HFFc6 (cell line): ENCODE measurements around the gene C1orf21. TPM values are rescaled to one million over a fixed set of nuclear protein-coding genes. Genes with fewer than 3 reads are reported as not detected.

Source experiments
- DNase-seq: peaks from one replicate; pipeline ENCODE4 v3.0.0-alpha.2; 2018
- H3K27ac Mint-ChIP-seq: 2 replicates; pipeline ENCODE4 v1.8.0; 2020; ENCODE audit warnings: mild to moderate bottlenecking, mixed read lengths
- H3K27me3 Mint-ChIP-seq: 2 replicates; pipeline ENCODE4 v1.8.0; 2021; ENCODE audit warnings: mild to moderate bottlenecking, moderate library complexity, mixed read lengths; ENCODE audit not compliant: insufficient read depth
- H3K36me3 Mint-ChIP-seq: 2 replicates; pipeline ENCODE4 v1.8.0; 2021; ENCODE audit warnings: low read depth, mixed read lengths
- H3K4me1 Mint-ChIP-seq: 2 replicates; pipeline ENCODE4 v1.8.0; 2020; ENCODE audit warnings: low read depth, mixed read lengths
- H3K4me3 Mint-ChIP-seq: 2 replicates; pipeline ENCODE4 v1.8.0; 2020; ENCODE audit warnings: mild to moderate bottlenecking, moderate library complexity, mixed read lengths
- H3K9me3 Mint-ChIP-seq: 2 replicates; pipeline ENCODE4 v1.8.0; 2020; ENCODE audit warnings: mild to moderate bottlenecking, mixed read lengths
- CTCF ChIP-seq: fragments of 200-600 bp; sonication (generic); IDR thresholded peaks from 2 replicates; pipeline ENCODE4 v1.5.0; 2021; ENCODE audit warnings: antibody characterized with exemption, mild to moderate bottlenecking
- total RNA-seq, 6 experiments: library from RNA; stranded (reverse); fragmentation: NEBNext Ultra II Directional; extraction: Animal tissue kit (Norgen Biotek cat#: 25700); gene quantifications; 2 replicates in 1 of 6; 3 replicates in 5 of 6; pipeline ENCODE4 v1.2.3, GENCODE V29; 2021

C1orf21 gene
- total RNA-seq, 6 experiments from 2014 or later = 4.0 to 10.2 (median 8.5) TPM

- H3K4me3 Mint-ChIP-seq = no peak overlapping the region
- H3K4me1 Mint-ChIP-seq = peaks cover 8% of the 10 kb centered on the region; the same call in 1 of the 2 replicates
- TF ChIP-seq CTCF = no peak
- no peak for DNase-seq
- H3K27ac Mint-ChIP-seq = no peak overlapping the region
- no peaks in the 10 kb centered on the region for H3K36me3 Mint-ChIP-seq
- no peaks in the 10 kb centered on the region for H3K9me3 Mint-ChIP-seq
- peaks cover 2% of the 10 kb centered on the region; the same call in 1 of the 2 replicates for H3K27me3 Mint-ChIP-seq
Observed at GRCh38 chr1:184615301-184615700, 228.5 kb downstream of the C1orf21 start.

GRCh38 chr1:184616504-184616903 lies 229.7 kb downstream of the C1orf21 start:
- peaks cover 3% of the 10 kb centered on the region for H3K4me1 Mint-ChIP-seq
- DNase-seq = no peak
- no peak for TF ChIP-seq CTCF
- no peak overlapping the region for H3K27ac Mint-ChIP-seq
- H3K4me3 Mint-ChIP-seq = no peak overlapping the region
- H3K9me3 Mint-ChIP-seq = no peaks in the 10 kb centered on the region
- H3K27me3 Mint-ChIP-seq = no peaks in the 10 kb centered on the region; the same call in 1 of the 2 replicates
- H3K36me3 Mint-ChIP-seq = no peaks in the 10 kb centered on the region

- Mint-ChIP-seq H3K9me3 (no peaks in the 10 kb centered on the region), H3K27ac (no peak overlapping the region)
Observed at GRCh38 chr1:184617433-184618029, 230.7 kb downstream of the C1orf21 start.

GRCh38 chr1:184618851-184619250 lies 232.0 kb downstream of the C1orf21 start:
- no peak overlapping the region for H3K4me3 Mint-ChIP-seq
- H3K4me1 Mint-ChIP-seq = peaks cover 17% of the 10 kb centered on the region
- H3K9me3 Mint-ChIP-seq = no peaks in the 10 kb centered on the region
- no peaks in the 10 kb centered on the region; the same call in 1 of the 2 replicates for H3K27me3 Mint-ChIP-seq
- no peak for TF ChIP-seq CTCF
- no peak overlapping the region for H3K27ac Mint-ChIP-seq
- H3K36me3 Mint-ChIP-seq = no peaks in the 10 kb centered on the region
- DNase-seq = no peak

More at GRCh38 chr1:184617433-184618029, 230.7 kb downstream of the C1orf21 start:
- Mint-ChIP-seq H3K27me3 (no peaks in the 10 kb centered on the region; the same call in 1 of the 2 replicates), H3K4me1 (peaks cover 14% of the 10 kb centered on the region), H3K36me3 (no peaks in the 10 kb centered on the region), H3K4me3 (no peak overlapping the region)
- no peak for TF ChIP-seq CTCF
- no peak for DNase-seq

- H3K27me3 Mint-ChIP-seq = no peaks in the 10 kb centered on the region; the same call in 1 of the 2 replicates
- no peak overlapping the region for H3K4me3 Mint-ChIP-seq
- peaks cover 24% of the 10 kb centered on the region for H3K4me1 Mint-ChIP-seq
- no peaks in the 10 kb centered on the region for H3K36me3 Mint-ChIP-seq
- no peak overlapping the region for H3K27ac Mint-ChIP-seq
- no peak for TF ChIP-seq CTCF
- DNase-seq = no peak
- no peaks in the 10 kb centered on the region for H3K9me3 Mint-ChIP-seq
Observed at GRCh38 chr1:184620469-184620868, 233.6 kb downstream of the C1orf21 start.
